WTC11 (cell line): Measurements from ENCODE around the gene RFNG. TPM values are rescaled to one million over a fixed set of nuclear protein-coding genes. Genes with fewer than 3 reads are reported as not detected.

ENCODE experiments used
- ATAC-seq: fragments of 200-7000 bp; cut with Tn5 transposase; 2 replicates; pipeline ENCODE4 v1.10.0; 2021; ENCODE audit warnings: mild to moderate bottlenecking, moderate library complexity
- CTCF ChIA-PET: fragments of 300-600 bp; sonication (Branson Sonifier 250); formaldehyde crosslinking; loops from one replicate; lab custom pipeline; 2021; ENCODE audit warnings: antibody characterized with exemption; lab: Charles Lee
- POLR2A ChIA-PET: fragments of 350-600 bp; sonication (Branson Sonifier 250); formaldehyde crosslinking; loops from one replicate; lab custom pipeline; 2021; ENCODE audit warnings: antibody characterized with exemption; lab: Charles Lee
- DNase-seq: peaks from one replicate; pipeline ENCODE4 v3.0.0; 2021; ENCODE audit warnings: low spot score
- H3K27ac Mint-ChIP-seq: 2 replicates; pipeline ENCODE4 v1.8.0; 2021; ENCODE audit warnings: mixed read lengths
- H3K27me3 Mint-ChIP-seq: 2 replicates; pipeline ENCODE4 v1.8.0; 2021; ENCODE audit warnings: low read depth, mild to moderate bottlenecking, moderate library complexity, mixed read lengths
- H3K36me3 Mint-ChIP-seq: 2 replicates; pipeline ENCODE4 v1.8.0; 2021; ENCODE audit warnings: mixed read lengths
- H3K4me1 Mint-ChIP-seq: 2 replicates; pipeline ENCODE4 v1.8.0; 2022; ENCODE audit warnings: mixed read lengths
- H3K4me3 Mint-ChIP-seq: 2 replicates; pipeline ENCODE4 v1.8.0; 2021; ENCODE audit warnings: mild to moderate bottlenecking, moderate library complexity, mixed read lengths
- H3K9me3 Mint-ChIP-seq: 2 replicates; pipeline ENCODE4 v1.8.0; 2021; ENCODE audit warnings: mixed read lengths
- AR ChIP-seq: fragments of 250-450 bp; sonication (Bioruptor Pico); IDR thresholded peaks from 2 replicates; pipeline ENCODE4 v1.9.0; 2021; ENCODE audit warnings: mild to moderate bottlenecking
- CREM ChIP-seq: sonication (generic); formaldehyde crosslinking; IDR thresholded peaks from 2 replicates; pipeline ENCODE4 v1.8.1; 2022; ENCODE audit warnings: mild to moderate bottlenecking, missing genetic modification reagents, moderate library complexity
- ETV6 ChIP-seq: sonication (generic); formaldehyde crosslinking; IDR thresholded peaks from 2 replicates; pipeline ENCODE4 v1.8.1; 2022; ENCODE audit warnings: mild to moderate bottlenecking, missing genetic modification reagents
- IRF2 ChIP-seq: sonication (generic); formaldehyde crosslinking; IDR thresholded peaks from 2 replicates; pipeline ENCODE4 v1.8.0; 2022; ENCODE audit warnings: low read depth, missing genetic modification reagents, borderline replicate concordance
- NFATC4 ChIP-seq: fragments of 250-450 bp; sonication (Bioruptor Pico); IDR thresholded peaks from 2 replicates; pipeline ENCODE4 v1.9.0; 2021; ENCODE audit warnings: mild to moderate bottlenecking
- OVOL2 ChIP-seq: fragments of 250-450 bp; sonication (Bioruptor Pico); IDR thresholded peaks from 2 replicates; pipeline ENCODE4 v1.9.0; 2021; ENCODE audit warnings: mild to moderate bottlenecking, borderline replicate concordance
- PREB ChIP-seq: sonication (generic); formaldehyde crosslinking; IDR thresholded peaks from 2 replicates; pipeline ENCODE4 v1.8.1; 2022; ENCODE audit warnings: mild to moderate bottlenecking, missing genetic modification reagents, moderate library complexity, borderline replicate concordance
- PRRX2 ChIP-seq: fragments of 250-450 bp; sonication (Bioruptor Pico); IDR thresholded peaks from 2 replicates; pipeline ENCODE4 v1.8.0; 2021; ENCODE audit warnings: mild to moderate bottlenecking
- RELA ChIP-seq: sonication (generic); formaldehyde crosslinking; IDR thresholded peaks from 2 replicates; pipeline ENCODE4 v1.8.1; 2022; ENCODE audit warnings: missing genetic modification reagents, mild to moderate bottlenecking, borderline replicate concordance
- SMAD4 ChIP-seq: sonication (generic); formaldehyde crosslinking; IDR thresholded peaks from 2 replicates; pipeline ENCODE4 v1.8.0; 2022; ENCODE audit warnings: mild to moderate bottlenecking, missing genetic modification reagents
- TCF7 ChIP-seq: sonication (generic); formaldehyde crosslinking; IDR thresholded peaks from 2 replicates; pipeline ENCODE4 v1.8.0; 2022; ENCODE audit warnings: mild to moderate bottlenecking, low read depth, missing genetic modification reagents, moderate library complexity
- TEAD1 ChIP-seq: sonication (generic); formaldehyde crosslinking; IDR thresholded peaks from 2 replicates; pipeline ENCODE4 v1.8.0; 2022; ENCODE audit warnings: mild to moderate bottlenecking, missing genetic modification reagents
- USF2 ChIP-seq: sonication (generic); formaldehyde crosslinking; IDR thresholded peaks from 2 replicates; pipeline ENCODE4 v1.8.1; 2023; ENCODE audit warnings: mild to moderate bottlenecking, missing genetic modification reagents, moderate library complexity
- ZBTB21 ChIP-seq: sonication (generic); formaldehyde crosslinking; IDR thresholded peaks from 2 replicates; pipeline ENCODE4 v1.8.1; 2023; ENCODE audit warnings: mild to moderate bottlenecking, missing genetic modification reagents, borderline replicate concordance
- ZBTB43 ChIP-seq: sonication (generic); formaldehyde crosslinking; IDR thresholded peaks from 2 replicates; pipeline ENCODE4 v1.8.1; 2023; ENCODE audit warnings: mild to moderate bottlenecking, missing genetic modification reagents
- ZNF138 ChIP-seq: sonication (generic); formaldehyde crosslinking; conservative IDR thresholded peaks from 2 replicates; pipeline ENCODE4 v1.8.1; 2022; ENCODE audit warnings: mild to moderate bottlenecking, moderate library complexity, missing genetic modification reagents
- ZNF219 ChIP-seq: sonication (generic); formaldehyde crosslinking; IDR thresholded peaks from 2 replicates; pipeline ENCODE4 v1.8.0; 2023; ENCODE audit warnings: missing genetic modification reagents, mild to moderate bottlenecking, borderline replicate concordance
- ZNF232 ChIP-seq: sonication (generic); formaldehyde crosslinking; IDR thresholded peaks from 2 replicates; pipeline ENCODE4 v1.8.0; 2022; ENCODE audit warnings: mild to moderate bottlenecking, missing genetic modification reagents
- ZSCAN18 ChIP-seq: fragments of 250-450 bp; sonication (Bioruptor Pico); IDR thresholded peaks from 2 replicates; pipeline ENCODE4 v2.1.2; 2022; ENCODE audit warnings: mild to moderate bottlenecking, moderate library complexity
- total RNA-seq: library from RNA; stranded (reverse); gene quantifications from 3 replicates; pipeline ENCODE4 v1.2.3, GENCODE V29; 2021

RFNG gene
- total RNA-seq, 1 experiment from 2014 or later, result 41.6 TPM

GRCh38 chr17:82085031-82085861 lies 33.6 kb upstream of the RFNG start:
- H3K4me3 Mint-ChIP-seq, result no peak overlapping the region
- TF ChIP-seq ZNF232 (CRISPR knock-in tag) (no peak), OVOL2 (CRISPR knock-in tag) (no peak), ZBTB43 (no peak), PREB (CRISPR knock-in tag) (no peak), AR (no peak), ZNF138 (no peak), SMAD4 (no peak)
- CTCF ChIA-PET, result no interaction called here

GRCh38 chr17:82084373-82085030 lies 32.9 kb upstream of the RFNG start:
- ChIA-PET POLR2A (no interaction called here), CTCF (no interaction called here)
- no peak overlapping the region for H3K4me3 Mint-ChIP-seq
- ATAC-seq, result no peak
- TF ChIP-seq PRRX2 (CRISPR knock-in tag) (no peak), RELA (no peak)
- no peaks in the 10 kb centered on the region for H3K27me3 Mint-ChIP-seq
- H3K27ac Mint-ChIP-seq, result no peak overlapping the region
- H3K36me3 Mint-ChIP-seq, result peaks cover 27% of the 10 kb centered on the region
- DNase-seq, result no peak
- H3K4me1 Mint-ChIP-seq, result no peaks in the 10 kb centered on the region
- no peaks in the 10 kb centered on the region for H3K9me3 Mint-ChIP-seq

More at GRCh38 chr17:82085031-82085861, 33.6 kb upstream of the RFNG start:
- Mint-ChIP-seq H3K4me1 (no peaks in the 10 kb centered on the region), H3K9me3 (no peaks in the 10 kb centered on the region), H3K27ac (no peak overlapping the region), H3K27me3 (no peaks in the 10 kb centered on the region), H3K36me3 (peaks cover 27% of the 10 kb centered on the region)
- POLR2A ChIA-PET, result no interaction called here
- no peak for ATAC-seq
- no peak for DNase-seq

GRCh38 chr17:82083533-82084359 lies 32.1 kb upstream of the RFNG start:
- ChIA-PET CTCF (interaction anchor here (2.0 kb wide), 1 partner anchor 54 kb away, joined by 8 read pairs; no protein-coding TSS in a partner anchor), POLR2A (no interaction called here)
- no peaks in the 10 kb centered on the region for H3K9me3 Mint-ChIP-seq
- H3K36me3 Mint-ChIP-seq, result peaks cover 25% of the 10 kb centered on the region
- H3K27ac Mint-ChIP-seq, result no peak overlapping the region
- H3K27me3 Mint-ChIP-seq, result no peaks in the 10 kb centered on the region
- no peak for TF ChIP-seq SMAD4
- TF ChIP-seq ZSCAN18 (CRISPR knock-in tag), result no peak
- no peak for TF ChIP-seq ETV6 (CRISPR knock-in tag)
- no peak for TF ChIP-seq USF2 (CRISPR knock-in tag)
- no peak for TF ChIP-seq CREM (CRISPR knock-in tag)
- TF ChIP-seq ZBTB21 (CRISPR knock-in tag), result no peak
- TF ChIP-seq ZNF219 (CRISPR knock-in tag), result no peak
- TF ChIP-seq NFATC4 (CRISPR knock-in tag), result no peak
- no peak for TF ChIP-seq TCF7 (CRISPR knock-in tag)
- no peak for TF ChIP-seq IRF2
- no peak for TF ChIP-seq TEAD1 (CRISPR knock-in tag)
- H3K4me3 Mint-ChIP-seq, result no peak overlapping the region
- DNase-seq (no peak), ATAC-seq (no peak)
- H3K4me1 Mint-ChIP-seq, result no peaks in the 10 kb centered on the region
